ENCODE results near the gene LDHAL6B. TPM values are rescaled to one million over a fixed set of nuclear protein-coding genes. Genes with fewer than 3 reads are reported as not detected.

The LDHAL6B gene
- polyA plus RNA-seq, 3 donors: not detected

GRCh38 chr15:59250249-59250648, 43.6 kb downstream of the LDHAL6B start:
- Histone ChIP-seq H3K4me1 (ENCODE audit: control insufficient read depth in 1 of 2, insufficient read depth in 2 of 2, low read length in 2 of 2) (peaks cover 4 to 10% of the 10 kb centered on the region in 2 donors), H3K9ac (ENCODE audit: insufficient read depth, low read length, poor library complexity, severe bottlenecking) (no peak overlapping the region), H3K36me3 (replicated peaks in 1 of 2; ENCODE audit: control insufficient read depth in 1 of 2, insufficient read depth in 2 of 2, low read length in 2 of 2) (no peaks in the 10 kb centered on the region), H3K9me3 (replicated peaks in 1 of 2; ENCODE audit: control insufficient read depth in 1 of 2, insufficient read depth in 1 of 2, low read length in 2 of 2) (no peaks in the 10 kb centered on the region), H3K4me3 (replicated peaks in 1 of 3; ENCODE audit: low read depth in 2 of 3, low read length in 3 of 3) (no peak overlapping the region), H3K27ac (ENCODE audit: low read depth in 1 of 2, low read length in 2 of 2) (no peak overlapping the region), H4K20me1 (ENCODE audit: insufficient read depth, low read length) (peaks cover 4% of the 10 kb centered on the region), H3K79me2 (ENCODE audit: insufficient read depth, low read length) (no peaks in the 10 kb centered on the region), H2AFZ (ENCODE audit: insufficient read depth, low read depth, low read length, poor library complexity, severe bottlenecking) (no peak overlapping the region), H3K4me2 (replicated peaks; ENCODE audit: extremely low read depth, low read length, poor library complexity, severe bottlenecking) (no peak overlapping the region), H3K27me3 (ENCODE audit: control insufficient read depth in 2 of 2, insufficient read depth in 2 of 2, low read length in 2 of 2) (no peaks in the 10 kb centered on the region)
- Mint-ChIP-seq H3K27ac (peak overlapping the region in 1 of 7 donors; percentile 11), H3K4me3 (no peak overlapping the region), H3K36me3 (peaks cover 2 to 30% of the 10 kb centered on the region in 2 donors), H3K27me3 (ENCODE audit: low read depth in 3 of 3) (no peaks in the 10 kb centered on the region), H3K4me1 (peaks cover 11% of the 10 kb centered on the region), H3K9me3 (no peaks in the 10 kb centered on the region)
- intact Hi-C loops (cut with micrococcal nuclease): loop anchor here in 1 of 2 donors (5.0 kb wide), 1 partner anchor 242 kb away; no protein-coding TSS in a partner anchor
- DNase-seq: no peak
- 100% methylated on average over 8 of the region's 13 CpGs for WGBS (ENCODE audit: insufficient coverage)
- TF ChIP-seq CTCF (IDR thresholded peaks at IDR 0.05): no peak

- Histone ChIP-seq H3K9ac (ENCODE audit: insufficient read depth, low read length, poor library complexity, severe bottlenecking) (no peak overlapping the region), H3K27ac (ENCODE audit: low read depth in 1 of 2, low read length in 2 of 2) (no peak overlapping the region), H3K4me2 (replicated peaks; ENCODE audit: extremely low read depth, low read length, poor library complexity, severe bottlenecking) (no peak overlapping the region), H2AFZ (ENCODE audit: insufficient read depth, low read depth, low read length, poor library complexity, severe bottlenecking) (no peak overlapping the region), H3K79me2 (ENCODE audit: insufficient read depth, low read length) (no peaks in the 10 kb centered on the region), H3K9me3 (replicated peaks in 1 of 2; ENCODE audit: control insufficient read depth in 1 of 2, insufficient read depth in 1 of 2, low read length in 2 of 2) (no peaks in the 10 kb centered on the region), H3K4me1 (ENCODE audit: control insufficient read depth in 1 of 2, insufficient read depth in 2 of 2, low read length in 2 of 2) (peaks cover 4 to 10% of the 10 kb centered on the region in 2 donors), H3K4me3 (replicated peaks in 1 of 3; ENCODE audit: low read depth in 2 of 3, low read length in 3 of 3) (no peak overlapping the region), H3K36me3 (replicated peaks in 1 of 2; ENCODE audit: control insufficient read depth in 1 of 2, insufficient read depth in 2 of 2, low read length in 2 of 2) (peaks cover 0 to 8% of the 10 kb centered on the region in 2 donors), H3K27me3 (ENCODE audit: control insufficient read depth in 2 of 2, insufficient read depth in 2 of 2, low read length in 2 of 2) (no peaks in the 10 kb centered on the region), H4K20me1 (ENCODE audit: insufficient read depth, low read length) (peaks cover 4% of the 10 kb centered on the region)
- intact Hi-C loops (cut with micrococcal nuclease): loop anchor here in 1 of 2 donors (5.0 kb wide), 1 partner anchor 241 kb away; no protein-coding TSS in a partner anchor
- Mint-ChIP-seq H3K36me3 (peaks cover 8 to 33% of the 10 kb centered on the region in 2 donors), H3K4me3 (no peak overlapping the region), H3K27ac (peak overlapping the region in 2 of 7 donors; percentile 33 to 66), H3K4me1 (peaks cover 11% of the 10 kb centered on the region), H3K9me3 (no peaks in the 10 kb centered on the region), H3K27me3 (ENCODE audit: low read depth in 3 of 3) (no peaks in the 10 kb centered on the region)
- peak in 2 of 3 donors; percentile 3 to 5 for DNase-seq
- 20% methylated on average over 1 of the region's 7 CpGs for WGBS (ENCODE audit: insufficient coverage)
- TF ChIP-seq CTCF (IDR thresholded peaks at IDR 0.05): no peak
These were observed 44.6 kb downstream of the LDHAL6B start for GRCh38 chr15:59251001-59251845.
